Chondrocyte (in vitro differentiated cells): ENCODE results near the gene PRUNE2. TPM values are rescaled to one million over a fixed set of nuclear protein-coding genes. Genes with fewer than 3 reads are reported as not detected.

Experiments used
- DNase-seq: peaks from one replicate; pipeline ENCODE4 v3.0.0; 2021; ENCODE audit warnings: mixed read lengths, low spot score
- H3K27ac Mint-ChIP-seq: one replicate; pipeline ENCODE4 v1.8.0; 2021; ENCODE audit warnings: mild to moderate bottlenecking, moderate library complexity, mixed read lengths; ENCODE audit not compliant: unreplicated experiment
- H3K27me3 Mint-ChIP-seq: 2 replicates; pipeline ENCODE4 v1.8.0; 2021; ENCODE audit warnings: low read depth, mixed read lengths
- H3K36me3 Mint-ChIP-seq: 2 replicates; pipeline ENCODE4 v1.8.0; 2021; ENCODE audit warnings: low read depth, mixed read lengths
- H3K4me1 Mint-ChIP-seq: 2 replicates; pipeline ENCODE4 v1.8.0; 2021; ENCODE audit warnings: low read depth, mild to moderate bottlenecking, mixed read lengths
- H3K4me3 Mint-ChIP-seq: one replicate; pipeline ENCODE4 v1.8.0; 2021; ENCODE audit warnings: mild to moderate bottlenecking, moderate library complexity, mixed read lengths; ENCODE audit not compliant: unreplicated experiment
- H3K9me3 Mint-ChIP-seq: 2 replicates; pipeline ENCODE4 v1.8.0; 2021; ENCODE audit warnings: low read depth, mixed read lengths
- total RNA-seq: library from RNA; stranded (reverse); gene quantifications from 3 replicates; pipeline ENCODE4 v1.2.1, GENCODE V29; 2021
- TF ChIP-seq, protein P1 (sequence below): fragments of 200-600 bp; sonication (generic); IDR thresholded peaks from 2 replicates; pipeline ENCODE4 v1.5.0; 2021; ENCODE audit warnings: antibody characterized with exemption, mild to moderate bottlenecking, moderate library complexity

The PRUNE2 gene
- total RNA-seq, 1 donor from 2014 or later, result 10.5 TPM

DNA sequence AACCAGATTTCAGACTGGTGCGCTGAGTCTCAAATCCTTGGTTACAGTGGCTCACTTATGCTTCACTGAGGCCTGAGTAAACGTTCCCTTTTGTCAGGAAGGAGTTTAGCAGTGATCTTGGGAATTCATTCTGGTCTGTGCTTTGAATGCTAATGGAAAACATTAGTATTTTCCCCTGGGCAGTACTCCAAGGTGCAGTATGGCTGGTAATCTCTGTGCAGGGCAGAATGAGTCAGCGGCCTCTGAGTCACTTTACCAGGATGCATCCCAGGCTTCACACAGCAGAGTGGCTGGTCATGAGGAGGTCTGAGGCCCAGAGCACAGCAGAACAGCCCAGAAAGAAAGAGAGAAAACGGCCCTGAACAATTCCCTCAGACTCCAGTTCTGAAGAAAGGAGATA lies 87.6 kb downstream of the PRUNE2 start:
- Mint-ChIP-seq H3K36me3 (no peaks in the 10 kb centered on the region), H3K9me3 (no peaks in the 10 kb centered on the region), H3K4me3 (no peak overlapping the region), H3K27me3 (no peaks in the 10 kb centered on the region), H3K27ac (peak overlapping the region; percentile 98), H3K4me1 (peaks cover 23% of the 10 kb centered on the region)
- TF ChIP-seq, protein P1, sequence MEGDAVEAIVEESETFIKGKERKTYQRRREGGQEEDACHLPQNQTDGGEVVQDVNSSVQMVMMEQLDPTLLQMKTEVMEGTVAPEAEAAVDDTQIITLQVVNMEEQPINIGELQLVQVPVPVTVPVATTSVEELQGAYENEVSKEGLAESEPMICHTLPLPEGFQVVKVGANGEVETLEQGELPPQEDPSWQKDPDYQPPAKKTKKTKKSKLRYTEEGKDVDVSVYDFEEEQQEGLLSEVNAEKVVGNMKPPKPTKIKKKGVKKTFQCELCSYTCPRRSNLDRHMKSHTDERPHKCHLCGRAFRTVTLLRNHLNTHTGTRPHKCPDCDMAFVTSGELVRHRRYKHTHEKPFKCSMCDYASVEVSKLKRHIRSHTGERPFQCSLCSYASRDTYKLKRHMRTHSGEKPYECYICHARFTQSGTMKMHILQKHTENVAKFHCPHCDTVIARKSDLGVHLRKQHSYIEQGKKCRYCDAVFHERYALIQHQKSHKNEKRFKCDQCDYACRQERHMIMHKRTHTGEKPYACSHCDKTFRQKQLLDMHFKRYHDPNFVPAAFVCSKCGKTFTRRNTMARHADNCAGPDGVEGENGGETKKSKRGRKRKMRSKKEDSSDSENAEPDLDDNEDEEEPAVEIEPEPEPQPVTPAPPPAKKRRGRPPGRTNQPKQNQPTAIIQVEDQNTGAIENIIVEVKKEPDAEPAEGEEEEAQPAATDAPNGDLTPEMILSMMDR, result no peak
- no peak for DNase-seq

DNA sequence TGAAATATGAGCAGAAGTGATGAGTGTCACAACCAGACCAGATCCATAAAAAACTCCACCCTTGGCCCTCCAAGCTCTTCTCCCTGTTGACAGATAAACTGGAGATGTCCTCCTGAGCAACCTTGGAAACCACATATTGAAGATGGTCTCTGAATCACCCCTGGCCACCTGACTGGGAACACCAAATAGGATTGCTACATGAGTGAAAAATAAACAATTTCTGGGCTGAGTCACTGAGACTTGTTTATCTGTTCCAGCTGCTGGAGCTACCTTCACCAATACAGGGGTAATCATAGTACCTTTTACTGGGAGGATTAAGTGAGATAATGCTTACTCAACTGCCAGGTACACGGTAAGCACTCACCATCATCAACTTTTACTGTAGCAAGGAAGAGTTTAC lies 88.4 kb downstream of the PRUNE2 start:
- Mint-ChIP-seq H3K4me3 (no peak overlapping the region), H3K36me3 (no peaks in the 10 kb centered on the region), H3K27ac (peak overlapping the region; percentile 30), H3K4me1 (peaks cover 23% of the 10 kb centered on the region), H3K9me3 (no peaks in the 10 kb centered on the region), H3K27me3 (peaks cover under 1% of the 10 kb centered on the region)
- no peak for DNase-seq
- TF ChIP-seq, protein P1, result no peak

DNA sequence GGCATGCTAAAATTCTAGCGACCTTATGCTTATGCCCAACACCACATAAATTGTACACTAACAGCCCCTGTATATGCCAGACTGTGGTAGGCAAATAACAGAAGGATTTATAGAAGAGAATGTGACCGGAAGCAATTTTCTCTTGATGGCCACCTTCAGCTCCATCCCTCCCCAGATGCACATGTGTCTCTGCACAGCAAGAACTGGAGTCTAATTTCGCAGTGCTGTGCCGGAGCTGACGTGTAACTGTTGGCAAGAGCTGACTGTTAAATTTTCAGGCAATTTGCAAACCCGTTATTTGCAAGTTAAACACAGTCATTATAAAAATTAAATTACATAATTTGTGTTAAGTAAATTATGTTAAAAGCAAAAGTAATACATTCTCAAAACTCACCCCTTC lies 93.3 kb downstream of the PRUNE2 start:
- no peak for DNase-seq
- Mint-ChIP-seq H3K9me3 (no peaks in the 10 kb centered on the region), H3K36me3 (no peaks in the 10 kb centered on the region)

DNA sequence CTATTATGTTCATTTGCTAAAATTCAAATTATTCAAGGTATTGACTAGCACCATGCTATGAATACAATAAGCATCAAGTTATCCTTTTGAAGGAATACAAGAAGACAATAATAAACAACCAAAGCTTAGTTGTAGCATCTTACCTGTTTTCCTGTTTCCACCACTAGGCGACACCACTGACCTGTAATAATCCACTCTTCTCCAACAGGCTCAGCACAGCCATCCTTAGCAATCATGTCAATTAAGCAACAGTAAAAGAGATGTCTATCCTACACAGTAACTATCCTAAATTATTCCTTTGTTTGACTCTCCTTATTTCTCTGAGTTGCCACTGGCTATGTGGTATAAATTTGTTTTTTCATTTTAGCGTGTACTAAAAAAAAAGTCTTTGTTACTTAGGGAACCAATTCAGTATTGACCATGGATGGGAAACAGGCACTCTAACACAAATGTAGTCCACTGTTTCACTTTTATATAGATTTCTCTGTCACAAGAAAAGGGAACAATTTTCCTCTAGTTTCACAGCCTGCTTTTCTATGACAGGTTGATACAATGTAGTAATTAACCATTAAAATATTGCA lies 95.4 kb downstream of the PRUNE2 start:
- no peak for DNase-seq
- no peaks in the 10 kb centered on the region for H3K36me3 Mint-ChIP-seq

More for the DNA sequence above, 93.3 kb downstream of the PRUNE2 start:
- Mint-ChIP-seq H3K4me3 (no peak overlapping the region), H3K27ac (no peak overlapping the region), H3K27me3 (peaks cover 13% of the 10 kb centered on the region), H3K4me1 (peaks cover 7% of the 10 kb centered on the region)
- TF ChIP-seq, protein P1, result no peak

DNA sequence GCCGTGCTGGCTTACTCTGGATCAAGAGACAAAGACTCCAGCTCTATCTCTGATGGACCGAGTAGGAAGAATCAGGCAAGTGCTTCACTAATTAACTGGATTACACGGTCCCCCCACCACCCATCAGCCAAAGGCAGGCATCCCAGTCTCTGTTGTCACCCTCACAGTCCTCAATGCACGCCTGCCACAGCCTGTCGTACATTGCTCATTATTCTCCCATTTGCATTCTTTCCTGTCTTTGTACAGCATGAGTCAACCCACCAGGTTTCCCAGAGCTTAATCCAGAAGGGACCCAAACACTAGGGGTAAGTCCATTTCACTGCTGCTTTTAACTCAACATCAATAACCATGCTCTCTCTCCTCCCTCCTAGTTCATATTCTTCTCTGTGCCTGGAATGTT lies 97.3 kb downstream of the PRUNE2 start:
- TF ChIP-seq, protein P1, result no peak
- H3K27ac Mint-ChIP-seq, result no peak overlapping the region
- H3K9me3 Mint-ChIP-seq, result no peaks in the 10 kb centered on the region
- H3K36me3 Mint-ChIP-seq, result no peaks in the 10 kb centered on the region
- H3K4me1 Mint-ChIP-seq, result no peaks in the 10 kb centered on the region
- peaks cover 24% of the 10 kb centered on the region for H3K27me3 Mint-ChIP-seq
- H3K4me3 Mint-ChIP-seq, result no peak overlapping the region
- DNase-seq, result no peak

More for the DNA sequence above, 95.4 kb downstream of the PRUNE2 start:
- Mint-ChIP-seq H3K4me3 (no peak overlapping the region), H3K4me1 (no peaks in the 10 kb centered on the region), H3K9me3 (no peaks in the 10 kb centered on the region), H3K27me3 (peaks cover 13% of the 10 kb centered on the region), H3K27ac (no peak overlapping the region)
- TF ChIP-seq, protein P1, result peak; percentile 99
